HG03175 (cell line): ENCODE data around the gene CALCA.
"Not testable (repeated sequence)": the region's sequence is repeated elsewhere in the genome, so short reads cannot be mapped to it uniquely, and the experiment has no call there.

ENCODE experiments used
- ATAC-seq: cut with Tn5 transposase; IDR thresholded peaks from one replicate; pipeline ENCODE4 v1.9.1; 2021; ENCODE audit warnings: mild to moderate bottlenecking, moderate library complexity; ENCODE audit not compliant: unreplicated experiment

The CALCA gene

GRCh38 chr11:14971865-14972580 lies at the start of gene CALCA:
Gene CALCA (minus strand): TSS chr11:14972351. CDS start chr11:14971192, 1,159 bp downstream.
- ATAC-seq = no peak

- ATAC-seq = no peak
Observed at GRCh38 chr11:15016200-15016599, 44.0 kb upstream of the CALCA start.

GRCh38 chr11:15011776-15012345 lies 39.7 kb upstream of the CALCA start:
- ATAC-seq = no peak

GRCh38 chr11:15010865-15011264 lies 38.7 kb upstream of the CALCA start:
- ATAC-seq = no peak

- peak; percentile 74 for ATAC-seq
Observed at GRCh38 chr11:15006139-15006759, 34.1 kb upstream of the CALCA start.

- not testable (repeated sequence) for ATAC-seq
Observed at GRCh38 chr11:14988133-14988532, 16.0 kb upstream of the CALCA start.

- ATAC-seq = no peak
Observed at GRCh38 chr11:14981507-14981906, 9.4 kb upstream of the CALCA start.

GRCh38 chr11:14980854-14981253 lies 8.7 kb upstream of the CALCA start:
- no peak for ATAC-seq

- ATAC-seq = no peak
Observed at GRCh38 chr11:14977101-14977880, 5.1 kb upstream of the CALCA start.

GRCh38 chr11:14975252-14975587 lies 3.1 kb upstream of the CALCA start:
- no peak for ATAC-seq

GRCh38 chr11:14974515-14975251 lies 2.5 kb upstream of the CALCA start:
- ATAC-seq = peak; percentile 48

- peak; percentile 65 for ATAC-seq
Observed at GRCh38 chr11:14973621-14974514, 1.7 kb upstream of the CALCA start.

- ATAC-seq = peak; percentile 5
Observed at GRCh38 chr11:14972581-14973495, 687 bp upstream of the CALCA start.

GRCh38 chr11:14969901-14970323 lies 2.2 kb downstream of the CALCA start:
- ATAC-seq = peak; percentile 47

GRCh38 chr11:14967581-14968243 lies 4.4 kb downstream of the CALCA start:
- no peak for ATAC-seq

- no peak for ATAC-seq
Observed at GRCh38 chr11:14956111-14956510, 16.0 kb downstream of the CALCA start.

GRCh38 chr11:14954581-14954980 lies 17.6 kb downstream of the CALCA start:
- ATAC-seq = no peak

GRCh38 chr11:14953904-14954303 lies 18.2 kb downstream of the CALCA start:
- no peak for ATAC-seq
